Stomach (tissue), 9 donors: ENCODE results near the gene AQP7. TPM values are rescaled to one million over a fixed set of nuclear protein-coding genes. Genes with fewer than 3 reads are reported as not detected.

Source experiments
- DNase-seq, 2 donors: peaks; one replicate each; pipeline versions ENCODE4 v3.0.0 to v3.0.0-alpha.2; 2013 to 2019
- H3K27ac ChIP-seq, 5 donors: fragments of 200-600 bp in 4 of 5; sonication (generic) in 4 of 5; one replicate each; pipeline ENCODE4 v1.5.1; 2013 to 2019; ENCODE audit warnings: mild to moderate bottlenecking in 1 of 5, moderate library complexity in 1 of 5
- H3K27me3 ChIP-seq, 3 donors: fragments of 200-600 bp; sonication (generic); one replicate each; pipeline ENCODE4 v1.5.1; 2017 to 2019; ENCODE audit warnings: mixed run types in 1 of 3
- H3K36me3 ChIP-seq, 4 donors: fragments of 200-600 bp; sonication (generic); 1 replicate in 3 of 4; 2 replicates in 1 of 4; pipeline ENCODE4 v1.5.1; 2016 to 2019
- H3K4me1 ChIP-seq, 4 donors: fragments of 200-600 bp; sonication (generic); one replicate each; pipeline ENCODE4 v1.5.1; 2016 to 2019
- H3K4me3 ChIP-seq, 4 donors: fragments of 200-600 bp; sonication (generic) in 3 of 4; one replicate each; pipeline ENCODE4 v1.5.1; 2016 to 2019; ENCODE audit warnings: mild to moderate bottlenecking in 1 of 4
- H3K9me3 ChIP-seq, 4 donors: fragments of 200-600 bp; sonication (generic); one replicate each; pipeline ENCODE4 v1.5.1; 2016 to 2019
- CTCF ChIP-seq, 7 experiments: fragments of 450-650 bp in 4 of 7; fragments of 200-600 bp in 3 of 7; sonication (generic) in 3 of 7; IDR thresholded peaks; one replicate each; pipeline ENCODE4 v1.5.1; 2016 to 2019; ENCODE audit warnings: antibody characterized with exemption in 7 of 7, control low read depth in 2 of 7, mild to moderate bottlenecking in 1 of 7
- EP300 ChIP-seq: sonication (generic); formaldehyde crosslinking; IDR thresholded peaks from one replicate; pipeline ENCODE4 v1.6.1; 2017; ENCODE audit warnings: antibody characterized with exemption
- POLR2A ChIP-seq, 4 donors: fragments of 450-650 bp; IDR thresholded peaks; one replicate each; pipeline ENCODE4 v1.6.1; 2016; ENCODE audit warnings: antibody characterized with exemption in 4 of 4, control low read depth in 2 of 4, mild to moderate bottlenecking in 1 of 4, moderate library complexity in 1 of 4
- POLR2AphosphoS5 ChIP-seq, 3 donors: sonication (generic); formaldehyde crosslinking; IDR thresholded peaks; one replicate each; pipeline ENCODE4 v1.6.1; 2016; ENCODE audit warnings: antibody characterized with exemption in 3 of 3
- WGBS, 5 donors: extraction: QIAGEN DNeasy Blood & Tissue Kit in 3 of 5; methylation state at CpG; one replicate each; pipeline versions ENCODE4 v1.1.5 to v1.1.7; 2013 to 2018; 5-methylcytosine and 5-hydroxymethylcytosine counted together
- intact Hi-C: fragments of 100-400 bp; cut with DNase I; formaldehyde crosslinking; loops from one replicate; pipeline ENCODE4 v1.15.1; 2023; ENCODE audit warnings: low total_unique reads
- polyA plus RNA-seq, 3 donors: library from polyadenylated mRNA; stranded (reverse); fragments of 200-250 nt; gene quantifications; one replicate each; pipeline ENCODE4 v1.2.3, GENCODE V29; 2013
- total RNA-seq, 5 donors: library from RNA; depleted of rRNA; stranded (reverse); fragments of >200 nt; gene quantifications; one replicate each; pipeline versions ENCODE4 v1.1.0 to v1.2.3, GENCODE V29; 2014 to 2016
- donor health status: healthy with polysubstance abuse.
- donor health status: Bipolar disorder and iron deficiency.
- donor health status: healthy.

AQP7 gene
- total and polyA plus RNA-seq, 8 donors, result 1.1 to 17.4 (median 3.3) TPM; not detected in 2

- H3K27me3 ChIP-seq, result peaks cover 0 to 8% (median 0%) of the 10 kb centered on the region in 3 donors
- peaks cover 0 to 16% (median 14%) of the 10 kb centered on the region in 4 donors for H3K36me3 ChIP-seq
- peak within 1 kb of the TSS; percentile 75 to 86 (median 78) for H3K27ac ChIP-seq
- peak; percentile 79 to 91 for DNase-seq
- 0 to 2% (median 1%) methylated on average over 30 to 50 of the region's 50 CpGs for WGBS, 5 donors
- H3K4me1 ChIP-seq, result peaks cover 21 to 57% (median 45%) of the 10 kb centered on the region in 4 donors
- H3K4me3 ChIP-seq, result peak within 1 kb of the TSS; percentile 45 to 62 (median 54)
- TF ChIP-seq EP300 (no peak), POLR2A (IDR thresholded peaks at IDR 0.05) (no peak), POLR2AphosphoS5 (IDR thresholded peaks at IDR 0.05) (peak in 2 of 3 donors; percentile 33 to 75), CTCF (IDR thresholded peaks at IDR 0.05) (peak in 2 of 7 experiments; percentile 13 to 52)
- intact Hi-C loops, result no loop called here
- H3K9me3 ChIP-seq, result no peaks in the 10 kb centered on the region
These were observed 44.8 kb upstream of the AQP7 start, which contains the start of gene AQP3 for GRCh38 chr9:33446946-33447798. TSS of gene AQP3 (minus strand) at chr9:33447593. CDS start at chr9:33447530, 63 bp downstream.

GRCh38 chr9:33446240-33446945 is 44.0 kb upstream of the AQP7 start:
- peaks cover 0 to 23% (median 22%) of the 10 kb centered on the region in 4 donors for H3K36me3 ChIP-seq
- no peaks in the 10 kb centered on the region for H3K9me3 ChIP-seq
- H3K4me3 ChIP-seq, result peak overlapping the region; percentile 45 to 62 (median 54)
- H3K27me3 ChIP-seq, result peaks cover 0 to 8% (median 0%) of the 10 kb centered on the region in 3 donors
- TF ChIP-seq POLR2AphosphoS5 (IDR thresholded peaks at IDR 0.05) (peak in 2 of 3 donors; percentile 22 to 28), POLR2A (IDR thresholded peaks at IDR 0.05) (no peak)
- H3K4me1 ChIP-seq, result peaks cover 21 to 57% (median 45%) of the 10 kb centered on the region in 4 donors
- peak; percentile 47 to 75 for DNase-seq
- intact Hi-C loops, result no loop called here
- H3K27ac ChIP-seq, result peak overlapping the region; percentile 75 to 86 (median 78)
- WGBS, 5 donors, result 13 to 38% (median 25%) methylated on average over 12 of the region's 12 CpGs

GRCh38 chr9:33445389-33446239 is 43.2 kb upstream of the AQP7 start:
- Histone ChIP-seq H3K9me3 (no peaks in the 10 kb centered on the region), H3K36me3 (peaks cover 0 to 31% (median 23%) of the 10 kb centered on the region in 4 donors), H3K4me1 (peaks cover 21 to 57% (median 45%) of the 10 kb centered on the region in 4 donors), H3K27me3 (peaks cover 0 to 8% (median 0%) of the 10 kb centered on the region in 3 donors), H3K27ac (peak overlapping the region; percentile 75 to 86 (median 78)), H3K4me3 (peak overlapping the region; percentile 45 to 62 (median 54))
- 38 to 64% (median 45%) methylated on average over 11 of the region's 11 CpGs for WGBS, 5 donors
- intact Hi-C loops, result no loop called here
- TF ChIP-seq POLR2AphosphoS5 (IDR thresholded peaks at IDR 0.05) (peak in 1 of 3 donors; percentile 14), POLR2A (IDR thresholded peaks at IDR 0.05) (no peak)
- peak; percentile 73 to 86 for DNase-seq

- TF ChIP-seq POLR2AphosphoS5 (IDR thresholded peaks at IDR 0.05), result no peak
- TF ChIP-seq POLR2A (IDR thresholded peaks at IDR 0.05), result no peak
- TF ChIP-seq EP300, result no peak
- TF ChIP-seq CTCF (IDR thresholded peaks at IDR 0.05), result no peak
- intact Hi-C loops, result no loop called here
- Histone ChIP-seq H3K4me1 (peaks cover 27 to 65% (median 51%) of the 10 kb centered on the region in 4 donors), H3K9me3 (no peaks in the 10 kb centered on the region), H3K4me3 (no peak overlapping the region), H3K27me3 (peaks cover 0 to 8% (median 0%) of the 10 kb centered on the region in 3 donors), H3K36me3 (peaks cover 0 to 34% (median 23%) of the 10 kb centered on the region in 4 donors), H3K27ac (peak overlapping the region in 1 of 5 donors; percentile 2)
- no peak for DNase-seq
- 71 to 80% (median 75%) methylated on average over 9 to 10 of the region's 10 CpGs for WGBS, 5 donors
These were observed 41.2 kb upstream of the AQP7 start for GRCh38 chr9:33443464-33444154.
